Glomerular visceral epithelial cell (primary cell): Measurements from ENCODE around the gene LPCAT1.
"Not testable (repeated sequence)": the region's sequence is repeated elsewhere in the genome, so short reads cannot be mapped to it uniquely, and the experiment has no call there.

Source experiments
- DNase-seq: peaks from one replicate; pipeline ENCODE4 v3.0.0-alpha.2; 2016; ENCODE audit errors: extremely low spot score

Gene LPCAT1

DNA sequence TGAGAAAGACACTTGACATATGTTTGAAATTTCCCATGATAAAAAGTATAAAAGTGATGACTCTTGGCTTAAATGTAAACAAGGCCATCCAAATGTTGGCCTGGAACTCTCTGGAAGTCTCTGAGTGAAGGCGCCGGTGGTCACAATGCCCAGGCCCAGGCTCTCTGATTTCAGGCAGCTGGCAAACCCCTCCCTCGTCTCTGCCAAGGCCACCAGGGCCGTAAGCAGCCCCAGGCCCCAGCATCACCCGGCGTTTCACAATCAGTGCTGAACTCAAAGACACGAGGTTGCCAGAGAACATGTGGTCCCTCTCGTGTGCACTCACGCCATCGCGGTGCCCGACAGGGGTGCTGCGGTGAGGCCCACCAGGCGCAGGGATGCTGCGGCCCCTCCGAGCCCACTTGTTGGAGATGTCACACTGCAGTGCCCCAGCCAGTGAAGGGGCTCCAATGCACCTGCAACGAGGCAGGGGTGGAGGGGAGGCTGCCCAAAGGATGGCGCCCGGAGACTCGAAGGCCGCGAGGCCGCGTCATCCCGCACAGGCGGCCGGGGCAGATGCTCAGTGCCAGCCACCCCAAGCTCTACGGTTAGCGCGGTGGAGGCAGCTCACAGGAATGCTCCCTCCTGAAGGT, 15.0 kb downstream of the LPCAT1 start:
- DNase-seq: no peak

DNA sequence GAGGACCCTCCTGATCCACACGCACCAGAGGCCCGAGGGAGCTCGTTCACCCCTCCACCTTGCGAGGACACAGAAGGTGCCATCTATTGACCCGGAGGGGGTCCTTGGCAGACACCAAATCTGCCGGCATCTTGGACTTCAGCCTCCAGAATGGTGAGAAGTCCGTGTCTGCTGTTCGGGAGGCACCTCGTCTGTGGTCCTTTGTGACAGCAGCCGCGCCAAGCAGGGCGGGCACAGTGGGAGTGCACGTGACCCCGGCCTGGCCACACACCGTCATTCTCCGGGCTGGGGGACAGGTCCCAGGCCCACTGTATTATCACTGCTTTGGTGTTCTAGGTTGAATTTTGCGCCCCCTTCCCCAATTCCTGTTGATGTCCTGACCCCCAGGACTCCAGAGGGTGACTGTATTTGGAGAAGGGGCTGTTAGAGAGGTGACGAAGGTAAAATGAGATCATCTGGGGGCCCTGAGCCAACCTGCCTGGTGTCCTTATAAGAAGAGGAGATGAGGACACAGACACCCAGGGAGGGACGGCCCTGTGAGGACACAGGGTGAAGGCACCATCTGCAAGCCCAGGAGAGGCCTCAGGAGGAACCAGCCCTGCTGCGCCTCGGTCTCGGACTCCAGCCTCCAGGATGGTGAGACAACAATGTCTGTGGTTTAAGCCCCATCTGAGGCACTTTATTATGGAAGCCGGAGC, 15.7 kb downstream of the LPCAT1 start:
- DNase-seq: no peak

GRCh38 chr5:1507457-1507856, 16.3 kb downstream of the LPCAT1 start:
- DNase-seq: no peak

DNA sequence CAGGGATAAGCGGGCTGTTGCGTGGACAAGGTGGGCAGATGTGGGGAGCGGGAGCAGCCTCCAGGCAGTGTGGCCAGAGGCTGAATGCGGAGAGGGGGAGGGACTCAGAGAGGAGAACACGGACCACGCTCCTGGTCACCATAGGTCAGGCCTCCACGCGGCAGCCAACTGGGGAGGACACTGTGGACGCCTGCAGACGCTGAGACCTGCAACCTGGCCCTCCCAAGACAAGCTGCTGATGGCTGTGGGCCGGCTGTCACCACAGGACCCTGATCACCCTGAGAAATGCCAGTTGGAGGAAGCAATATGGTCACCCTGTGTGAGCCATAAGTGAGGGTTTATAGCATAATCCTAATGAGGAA, 16.8 kb downstream of the LPCAT1 start:
- DNase-seq: no peak

DNA sequence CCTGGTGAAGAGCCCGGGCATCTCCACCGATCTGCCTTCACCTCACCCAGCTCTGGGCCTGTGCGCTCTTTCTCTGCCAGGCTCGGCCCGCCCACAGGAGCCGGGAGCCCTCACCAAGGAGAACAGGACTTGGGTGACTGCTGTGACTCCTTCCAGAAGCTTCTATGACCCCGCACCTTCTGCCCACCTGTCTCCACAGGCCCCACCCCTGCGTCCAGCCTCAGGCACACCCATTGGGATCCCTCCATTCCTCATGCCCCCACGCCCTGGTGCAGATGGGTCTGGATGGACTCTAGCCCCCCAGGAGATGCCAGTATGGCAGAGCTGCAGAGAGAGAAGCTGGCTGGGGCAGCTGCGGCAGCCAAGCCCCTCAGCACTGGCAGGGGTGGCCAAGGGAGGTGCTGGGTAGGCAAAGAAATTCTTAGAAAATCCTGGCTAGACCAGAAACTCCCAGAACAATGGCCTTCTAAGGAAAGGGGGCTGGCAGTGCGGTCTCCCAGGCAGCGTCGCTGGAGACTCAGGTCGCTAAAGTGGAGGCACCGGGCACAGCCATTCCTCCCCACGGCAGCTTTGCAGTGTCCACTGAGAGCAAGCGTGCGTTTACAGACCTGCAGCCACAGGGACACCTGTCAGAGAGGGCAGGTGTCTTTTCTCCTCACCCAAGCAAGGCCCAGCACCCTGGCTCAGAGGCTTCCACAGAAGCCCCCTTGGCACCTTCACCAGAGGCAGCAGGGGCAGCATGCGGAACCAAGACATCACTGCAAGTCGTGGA, 17.3 kb downstream of the LPCAT1 start:
- no peak for DNase-seq

DNA sequence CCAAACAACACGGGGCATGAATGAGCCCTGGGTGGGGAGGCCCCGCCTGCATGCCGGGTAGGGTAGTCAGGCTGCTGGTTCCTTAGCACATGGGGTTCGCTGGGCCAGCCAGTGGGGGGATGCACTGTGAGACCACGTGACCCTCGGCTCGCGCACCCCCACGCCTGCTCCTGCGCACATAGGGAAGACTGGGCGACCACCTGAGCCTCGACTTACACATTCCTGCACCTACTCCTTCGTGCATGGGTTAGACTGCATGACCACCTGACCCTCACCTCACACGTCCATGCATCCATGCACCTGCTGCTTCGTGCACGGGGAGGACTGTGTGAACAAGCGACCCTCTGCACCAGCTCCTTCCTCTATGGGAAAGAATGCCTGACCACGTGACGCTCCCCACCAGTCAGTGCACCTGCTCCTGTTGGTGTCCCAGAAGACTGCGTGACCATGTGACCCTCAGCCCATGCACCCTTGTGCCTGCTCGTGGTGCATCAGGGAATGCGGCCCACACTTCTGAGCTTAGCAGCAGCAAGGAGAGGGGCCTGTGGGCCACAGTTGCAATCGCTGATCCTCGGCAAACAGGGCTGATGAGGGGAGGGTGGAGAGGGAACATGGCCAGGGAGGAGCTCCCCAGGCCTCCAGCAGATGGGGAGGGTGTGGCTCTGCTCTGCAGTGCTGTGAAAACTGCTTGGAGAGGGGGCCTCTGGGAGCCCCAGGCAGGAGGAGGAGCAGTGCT, 18.1 kb downstream of the LPCAT1 start:
- DNase-seq: no peak

- DNase-seq: not testable (repeated sequence)
Measured at GRCh38 chr5:1505089-1505488, 18.7 kb downstream of the LPCAT1 start.

DNA sequence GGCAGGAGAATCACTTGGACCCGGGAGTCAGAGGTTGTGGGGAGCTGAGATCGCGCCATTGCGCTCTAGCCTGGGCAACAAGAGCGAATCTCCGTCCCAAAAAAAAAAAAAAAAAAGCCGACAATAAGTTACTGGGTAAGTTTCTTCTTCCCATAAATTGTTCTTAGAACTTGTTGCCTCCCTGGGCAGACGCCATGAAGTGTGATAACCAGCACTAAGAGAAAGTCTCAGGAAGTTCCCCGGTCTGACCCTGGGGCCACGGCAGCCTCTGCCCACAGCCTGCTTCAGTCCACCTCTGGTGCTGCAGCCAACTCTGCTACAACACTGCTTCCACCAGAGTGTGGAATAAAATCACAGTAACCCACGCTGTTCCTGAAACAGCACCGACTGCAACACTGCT, 19.1 kb downstream of the LPCAT1 start:
- DNase-seq: no peak

GRCh38 chr5:1504069-1504595, 19.6 kb downstream of the LPCAT1 start:
- DNase-seq: no peak

DNA sequence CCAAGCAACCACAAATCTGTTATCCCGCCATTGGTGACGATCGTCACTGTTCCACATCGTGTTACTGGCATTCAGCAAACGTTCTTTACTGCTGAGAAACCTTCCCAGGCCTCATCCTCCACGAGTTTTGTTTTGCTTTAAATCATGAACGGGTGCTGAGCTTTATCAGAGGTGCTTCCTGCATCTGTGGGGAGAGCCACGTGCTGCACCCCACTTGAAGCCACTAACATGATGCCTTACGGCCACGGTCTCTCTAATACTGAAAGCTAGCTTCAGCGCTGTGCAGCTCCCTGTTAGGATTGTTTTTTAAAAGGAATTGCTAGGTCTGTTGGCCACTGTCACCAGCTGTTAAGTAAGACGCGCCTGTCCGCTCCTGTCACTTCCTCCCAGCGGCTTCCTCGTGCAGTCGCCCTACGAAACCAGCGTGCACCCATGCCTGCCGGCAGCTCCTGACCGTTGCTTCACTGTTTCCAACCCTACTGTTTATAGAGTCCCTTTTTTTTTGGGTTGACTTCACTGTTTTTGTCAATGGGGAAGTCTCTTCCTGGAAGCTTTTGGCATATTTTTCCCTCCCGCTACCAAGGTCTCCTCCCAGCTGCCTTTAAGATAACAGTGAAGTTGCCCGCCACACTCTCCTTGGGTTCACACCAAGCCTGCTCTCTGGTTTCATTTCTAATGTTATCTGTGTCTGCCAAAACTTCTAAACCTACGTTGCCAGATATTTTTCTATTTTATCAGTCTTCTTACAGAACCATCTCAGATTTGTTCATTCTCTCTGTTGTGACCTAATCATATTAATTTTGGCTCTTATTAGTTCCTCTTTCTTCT, 20.3 kb downstream of the LPCAT1 start:
- DNase-seq: no peak

- no peak for DNase-seq
Measured at GRCh38 chr5:1502737-1503120, 21.0 kb downstream of the LPCAT1 start.

DNA sequence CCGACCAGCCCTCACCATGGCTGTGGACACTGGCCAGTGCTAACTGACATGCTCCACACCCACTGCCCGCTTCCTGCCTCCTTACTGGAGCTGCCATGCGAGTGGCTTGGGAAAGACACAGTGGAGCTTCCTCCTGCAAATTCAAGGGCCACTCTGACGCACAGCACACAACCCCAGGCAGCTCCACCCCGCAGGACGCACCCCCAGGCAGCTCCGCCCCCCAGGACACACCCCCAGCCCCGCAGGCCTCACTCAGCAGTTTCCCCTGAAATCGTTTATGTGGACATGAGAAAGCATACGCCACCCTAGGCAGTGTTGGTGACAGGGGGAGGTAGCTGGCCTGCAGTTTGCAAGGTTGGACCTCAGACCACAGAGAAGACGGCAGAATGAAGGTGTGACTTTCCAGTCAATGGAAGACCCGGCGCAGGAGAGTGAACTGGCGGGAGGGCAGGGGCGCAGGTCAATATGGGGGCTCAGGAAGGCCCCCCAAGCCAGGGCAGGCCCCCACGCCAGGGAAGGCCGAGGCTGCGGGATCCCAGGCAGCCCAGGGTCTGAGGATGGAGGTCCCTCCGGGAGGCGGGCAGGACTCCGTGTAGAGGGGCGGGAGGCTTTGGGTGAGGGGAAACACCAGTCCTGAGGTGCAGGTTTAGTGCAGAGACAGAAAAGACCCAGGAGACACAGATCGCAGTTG, 21.6 kb downstream of the LPCAT1 start:
- no peak for DNase-seq

- no peak for DNase-seq
Measured at GRCh38 chr5:1501372-1502045, 22.3 kb downstream of the LPCAT1 start.

DNA sequence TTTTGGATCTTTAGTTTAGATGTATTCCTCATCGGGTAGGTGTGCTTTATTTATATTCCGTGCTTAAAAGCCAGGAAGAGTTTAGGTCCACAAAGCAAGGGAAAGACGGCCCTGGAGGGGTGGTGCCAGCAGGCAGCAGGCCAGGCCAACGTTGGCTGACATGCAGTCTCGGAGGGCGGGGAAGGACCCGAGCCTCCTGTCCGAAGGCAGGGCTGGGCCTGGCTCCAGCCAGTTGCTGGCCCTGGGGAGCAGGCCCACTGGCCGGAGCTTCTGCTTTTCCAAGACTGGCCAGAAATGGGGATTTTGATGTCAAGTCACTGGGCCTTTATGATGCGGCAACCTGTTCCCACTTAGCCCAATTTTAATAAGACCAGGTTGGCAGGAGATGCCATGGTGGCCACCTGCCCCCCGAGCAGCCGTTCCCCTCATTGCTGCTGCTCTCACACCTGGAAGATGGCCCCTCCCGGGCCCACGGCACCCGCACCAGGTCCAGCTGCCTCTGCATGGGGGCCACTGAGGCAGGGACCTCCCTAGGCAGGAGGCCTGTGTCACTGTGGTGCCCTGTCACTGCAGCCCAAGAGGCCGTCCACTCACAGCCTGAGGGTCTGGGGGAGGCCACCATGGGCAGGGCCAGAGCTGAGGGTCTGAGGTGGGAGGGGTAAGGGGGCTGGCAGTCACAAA, 23.2 kb downstream of the LPCAT1 start:
- no peak for DNase-seq

DNA sequence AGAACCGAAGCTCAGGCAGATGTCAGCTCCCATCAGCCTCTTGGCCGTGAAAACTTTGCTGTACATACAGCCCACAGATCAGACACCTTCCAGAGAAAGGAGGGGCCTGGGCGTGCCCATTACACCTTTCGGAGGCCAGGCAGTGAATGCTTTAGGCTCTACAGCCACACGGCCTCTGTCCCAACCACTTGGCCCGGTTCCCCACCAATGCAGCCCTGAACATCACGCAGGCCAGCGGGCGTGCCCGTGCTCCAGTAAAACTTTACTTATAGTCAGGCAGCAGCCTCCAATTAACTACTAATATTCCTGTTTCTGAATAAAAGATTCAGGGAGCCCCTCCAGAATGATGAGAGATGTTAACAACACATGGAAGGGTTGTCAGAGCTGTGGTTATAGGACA, 23.9 kb downstream of the LPCAT1 start:
- DNase-seq: no peak

- DNase-seq: no peak
Measured at GRCh38 chr5:1498623-1499416, 24.9 kb downstream of the LPCAT1 start.

GRCh38 chr5:1497795-1498622, 25.8 kb downstream of the LPCAT1 start:
- DNase-seq: no peak
